ENCODE data around the gene NR1H3. TPM values are rescaled to one million over a fixed set of nuclear protein-coding genes. Genes with fewer than 3 reads are reported as not detected.
A peak's percentile ranks its signal among the peaks of the same experiment; 100 is the strongest.
"Not testable (repeated sequence)": the region's sequence is repeated elsewhere in the genome, so short reads cannot be mapped to it uniquely, and the experiment has no call there.

The NR1H3 gene
- polyA plus RNA-seq (ENCODE audit: insufficient read length in 3 of 3), result 10 to 100 TPM; 39.1 to 52.3 (median 47.5) TPM
- long read RNA-seq, donor 1, partial matches to known transcripts, result 0 of 7 reads
- long read RNA-seq, donor 1, other reads (novel, unspliced or antisense), result 0 of 7 reads
- long read RNA-seq, donor 2, partial matches to known transcripts, result 0 of 4 reads
- long read RNA-seq, donor 2, other reads (novel, unspliced or antisense), result 0 of 4 reads
- long read RNA-seq, donor 3, partial matches to known transcripts, result 0 of 3 reads
- long read RNA-seq, donor 3, other reads (novel, unspliced or antisense), result 0 of 3 reads
- long read RNA-seq, donor 4, partial matches to known transcripts, result 0 of 8 reads
- long read RNA-seq, donor 4, other reads (novel, unspliced or antisense), result 0 of 8 reads
- long read RNA-seq, donor 5, result 0 reads
- long read RNA-seq, donor 6, partial matches to known transcripts, result 0 of 10 reads
- long read RNA-seq, donor 6, other reads (novel, unspliced or antisense), result 0 of 10 reads
- long read RNA-seq, donor 7, partial matches to known transcripts, result 0 of 1 reads
- long read RNA-seq, donor 7, other reads (novel, unspliced or antisense), result 0 of 1 reads
- long read RNA-seq, donor 8, transcript NR1H3-211 (10 exons, 1,637 nt), result major isoform, 6 of 18 reads
- long read RNA-seq, donor 8, transcript NR1H3-216 (2 exons, 706 nt), result minor isoform, 5 of 18 reads
- long read RNA-seq, donor 8, partial matches to known transcripts, result 0 of 18 reads
- long read RNA-seq, donor 8, other reads (novel, unspliced or antisense), result 0 of 18 reads
- long read RNA-seq, donor 9, partial matches to known transcripts, result 0 of 2 reads
- long read RNA-seq, donor 9, other reads (novel, unspliced or antisense), result 0 of 2 reads
- long read RNA-seq, donor 10, partial matches to known transcripts, result 13 of 18 reads
- long read RNA-seq, donor 10, other reads (novel, unspliced or antisense), result 0 of 18 reads
- long read RNA-seq, donor 11, partial matches to known transcripts, result 0 of 3 reads
- long read RNA-seq, donor 11, other reads (novel, unspliced or antisense), result 0 of 3 reads
- long read RNA-seq, donor 12, partial matches to known transcripts, result 0 of 1 reads
- long read RNA-seq, donor 12, other reads (novel, unspliced or antisense), result 0 of 1 reads
- long read RNA-seq, donor 13, result 0 reads
- long read RNA-seq, donor 14, partial matches to known transcripts, result 0 of 4 reads
- long read RNA-seq, donor 14, other reads (novel, unspliced or antisense), result 0 of 4 reads
- long read RNA-seq, donor 15, partial matches to known transcripts, result 0 of 2 reads
- long read RNA-seq, donor 15, other reads (novel, unspliced or antisense), result 0 of 2 reads
- long read RNA-seq, donor 16, partial matches to known transcripts, result 14 of 26 reads
- long read RNA-seq, donor 16, other reads (novel, unspliced or antisense), result 5 of 26 reads

DNA sequence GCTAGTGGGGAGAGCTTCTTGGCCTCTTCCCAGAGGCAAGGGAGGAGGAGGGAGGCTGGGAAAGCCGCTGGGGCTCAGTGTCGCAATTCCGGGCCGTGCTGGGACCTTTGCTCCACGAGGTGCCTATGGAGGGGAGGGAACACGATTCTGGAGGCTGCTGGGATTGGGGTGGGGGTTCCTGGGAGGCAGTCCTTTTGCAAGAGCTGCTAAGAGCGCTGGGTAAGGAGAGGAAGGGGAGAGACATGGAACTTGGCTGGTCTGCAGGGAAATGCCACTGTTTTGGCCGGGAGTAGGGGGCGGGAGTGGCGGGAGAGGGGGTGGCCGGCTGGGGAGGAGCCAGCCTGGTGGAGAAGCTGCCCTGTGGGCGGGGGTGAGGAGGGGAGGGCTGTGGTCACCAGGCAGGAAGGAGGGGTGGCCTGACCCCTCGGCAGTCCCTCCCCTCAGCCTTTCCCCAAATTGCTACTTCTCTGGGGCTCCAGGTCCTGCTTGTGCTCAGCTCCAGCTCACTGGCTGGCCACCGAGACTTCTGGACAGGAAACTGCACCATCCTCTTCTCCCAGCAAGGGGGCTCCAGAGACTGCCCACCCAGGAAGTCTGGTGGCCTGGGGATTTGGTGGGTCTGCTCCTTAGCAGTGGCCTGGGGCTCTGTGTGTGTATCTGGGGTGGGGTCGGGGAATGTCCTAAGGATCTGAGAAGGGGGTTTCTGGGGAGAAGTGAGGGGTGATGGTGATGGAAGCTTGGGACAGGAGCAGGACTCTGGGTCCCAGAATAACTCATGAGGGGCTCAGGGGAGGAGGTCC lies at the start of gene NR1H3:
Gene NR1H3 (plus strand): TSS at position 480 of the 800 bp plus-strand sequence. CDS start 1,221 bp downstream, outside the sequence.
- peak in 5 of 11 donors; percentile 57 to 64 (median 60) for DNase-seq (ENCODE audit: extremely low read depth in 1 of 11, low read depth in 9 of 11, low spot score in 4 of 11)

DNA sequence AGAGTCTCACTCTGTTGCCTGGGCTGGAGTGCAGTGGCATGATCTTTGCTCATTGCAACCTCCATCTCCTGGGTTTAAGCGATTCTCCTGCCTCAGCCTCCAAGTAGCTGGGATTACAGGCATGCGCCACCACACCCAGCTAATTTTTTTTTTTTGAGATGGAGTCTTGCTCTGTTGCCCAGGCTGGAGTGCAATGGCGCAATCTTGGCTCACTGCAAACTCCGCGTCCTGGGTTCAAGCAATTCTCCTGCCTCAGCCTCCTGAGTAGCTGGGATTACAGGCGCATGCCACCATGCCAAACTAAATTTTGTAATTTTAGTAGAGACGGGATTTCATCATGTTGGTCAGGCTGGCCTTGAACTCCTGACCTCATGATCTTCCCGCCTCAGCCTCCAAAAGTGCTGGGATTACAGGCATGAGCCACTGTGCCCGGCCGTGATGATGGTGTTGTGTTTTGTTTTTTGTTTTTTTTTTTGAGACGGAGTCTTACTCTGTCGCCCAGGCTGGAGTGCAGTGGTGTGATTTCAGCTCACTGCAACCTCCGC lies 49.7 kb upstream of the NR1H3 start:
- DNase-seq (ENCODE audit: extremely low read depth in 1 of 11, low read depth in 9 of 11, low spot score in 4 of 11), result not testable (repeated sequence)

DNA sequence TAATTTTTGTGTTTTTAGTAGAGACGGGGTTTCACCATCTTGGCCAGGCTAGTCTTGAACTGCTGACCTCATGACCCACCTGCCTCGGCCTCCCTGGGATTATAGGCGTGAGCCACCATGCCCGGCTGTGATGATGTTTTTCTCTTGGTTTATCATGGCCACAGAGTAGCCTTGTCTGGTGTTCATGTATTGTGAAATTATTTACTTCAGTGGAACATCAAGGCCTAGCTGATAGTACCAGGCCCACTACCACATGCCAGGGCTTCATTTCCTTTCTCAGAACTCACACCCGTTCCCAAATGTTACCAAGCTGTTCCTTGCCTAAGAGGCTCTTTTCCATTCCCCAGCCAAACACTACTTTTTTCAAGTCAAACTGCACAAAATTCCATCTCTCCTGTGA lies 49.2 kb upstream of the NR1H3 start:
- no peak for DNase-seq (ENCODE audit: extremely low read depth in 1 of 11, low read depth in 9 of 11, low spot score in 4 of 11)

DNA sequence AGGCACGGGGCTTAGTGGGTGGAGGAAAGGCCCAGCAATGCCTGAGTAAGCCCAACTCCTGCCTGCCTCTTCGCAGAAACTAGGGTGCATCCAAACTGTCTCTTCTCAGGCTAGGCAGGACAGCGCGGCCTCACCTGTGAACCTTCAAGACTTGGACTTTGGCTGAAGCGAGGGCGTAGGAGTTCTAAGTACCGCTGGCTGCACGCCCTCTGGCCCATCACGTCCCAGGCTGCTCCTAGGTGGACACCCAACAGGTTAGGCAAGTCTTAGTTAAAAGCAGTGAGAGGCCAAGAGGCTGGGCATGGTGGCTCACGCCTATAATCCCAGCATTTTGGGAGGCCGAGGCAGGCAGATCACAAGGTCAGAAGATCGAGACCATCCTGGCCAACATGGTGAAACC lies 44.9 kb upstream of the NR1H3 start:
- no peak for DNase-seq (ENCODE audit: extremely low read depth in 1 of 11, low read depth in 9 of 11, low spot score in 4 of 11)

DNA sequence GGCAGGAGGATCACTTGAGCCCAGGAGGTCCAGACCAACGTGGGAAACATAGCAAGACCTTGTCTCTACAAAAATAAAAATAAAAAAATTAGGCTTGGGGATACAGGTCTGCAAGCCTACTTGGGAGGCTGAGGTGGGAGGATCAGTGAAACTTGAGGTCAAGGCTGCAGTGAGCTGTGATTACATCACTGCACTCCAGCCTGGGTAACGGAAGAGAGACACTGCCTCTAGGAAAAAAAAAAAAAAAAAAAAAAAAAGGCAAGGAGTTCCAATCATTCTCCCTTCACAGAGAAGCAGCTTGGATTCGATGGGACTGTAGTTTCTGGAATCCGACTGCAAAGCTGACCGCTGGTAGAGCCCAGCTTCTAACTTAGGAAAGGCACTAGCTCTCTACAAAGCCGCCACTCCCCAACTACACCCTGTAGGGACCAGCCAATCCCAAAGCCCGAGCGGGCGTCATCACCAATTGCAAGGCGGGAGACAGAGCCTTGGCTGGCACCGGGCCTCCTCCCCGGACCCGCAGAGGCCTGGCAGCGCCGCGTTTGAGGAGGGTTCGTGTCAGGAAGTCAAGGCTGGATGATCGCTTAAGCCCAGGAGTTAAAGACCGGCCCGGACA lies 43.7 kb upstream of the NR1H3 start:
- DNase-seq (ENCODE audit: extremely low read depth in 1 of 11, low read depth in 9 of 11, low spot score in 4 of 11), result peak in 7 of 11 donors; percentile 56 to 79 (median 65)

DNA sequence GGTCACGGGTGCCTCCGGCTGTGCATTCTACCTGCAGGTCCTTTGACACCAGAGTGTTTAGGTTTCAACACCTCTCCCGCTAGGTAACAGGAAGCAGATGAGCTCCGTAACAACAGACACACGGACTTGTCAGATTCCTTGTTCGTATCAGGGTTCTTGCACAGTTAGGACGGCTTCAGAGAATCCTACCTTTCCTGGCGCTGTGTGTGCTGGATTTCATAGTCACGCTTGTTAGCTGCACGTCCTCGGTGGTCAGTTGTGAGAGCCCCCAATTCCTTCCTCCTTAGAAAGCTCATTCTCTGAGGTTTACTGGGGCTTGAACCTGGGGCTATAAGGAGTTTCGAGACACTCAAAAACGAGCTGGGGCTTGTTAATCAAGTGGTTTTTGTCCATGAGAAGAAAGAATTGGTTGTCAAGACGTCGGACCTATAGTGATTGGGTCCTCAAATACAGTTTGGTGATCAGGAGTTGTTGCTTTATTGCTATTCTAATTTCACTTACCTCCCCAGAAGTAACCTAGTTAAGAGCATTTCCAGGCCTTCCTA lies 42.4 kb upstream of the NR1H3 start:
- DNase-seq (ENCODE audit: extremely low read depth in 1 of 11, low read depth in 9 of 11, low spot score in 4 of 11), result peak in 3 of 11 donors; percentile 19 to 28 (median 21)

DNA sequence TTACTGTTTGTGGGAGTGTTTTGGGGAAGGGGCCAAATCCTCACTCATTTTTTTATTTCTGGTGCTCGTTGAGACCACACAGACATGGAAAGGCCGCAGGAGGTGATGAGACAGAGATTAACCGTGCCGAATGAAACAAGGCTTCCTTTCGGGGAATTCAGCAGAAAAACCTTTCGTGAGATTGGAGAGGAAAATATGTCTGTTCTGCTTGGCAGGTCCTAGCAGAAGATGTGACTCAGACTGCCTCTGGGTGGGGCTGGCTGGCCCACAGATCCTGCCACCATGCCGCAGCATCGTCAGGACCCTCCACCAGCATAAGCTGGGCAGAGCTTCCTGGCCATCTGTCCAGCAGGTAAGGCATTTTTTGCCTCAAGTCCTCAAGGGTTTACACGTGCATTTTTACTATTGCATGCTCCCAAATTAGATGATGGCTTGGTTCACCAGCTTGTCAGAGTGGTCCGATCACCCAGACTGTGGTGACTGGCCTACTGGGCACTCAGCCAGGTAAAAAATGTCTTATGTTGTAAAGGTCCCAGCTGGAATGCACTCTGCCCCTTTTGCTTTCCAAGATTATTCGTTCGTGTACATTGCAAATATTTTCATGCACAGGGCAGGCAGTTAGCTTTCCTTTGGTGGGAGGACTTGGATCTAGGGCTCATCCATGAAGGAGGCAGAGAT lies 41.5 kb upstream of the NR1H3 start:
- peak in 3 of 11 donors; percentile 13 to 31 (median 20) for DNase-seq (ENCODE audit: extremely low read depth in 1 of 11, low read depth in 9 of 11, low spot score in 4 of 11)

DNA sequence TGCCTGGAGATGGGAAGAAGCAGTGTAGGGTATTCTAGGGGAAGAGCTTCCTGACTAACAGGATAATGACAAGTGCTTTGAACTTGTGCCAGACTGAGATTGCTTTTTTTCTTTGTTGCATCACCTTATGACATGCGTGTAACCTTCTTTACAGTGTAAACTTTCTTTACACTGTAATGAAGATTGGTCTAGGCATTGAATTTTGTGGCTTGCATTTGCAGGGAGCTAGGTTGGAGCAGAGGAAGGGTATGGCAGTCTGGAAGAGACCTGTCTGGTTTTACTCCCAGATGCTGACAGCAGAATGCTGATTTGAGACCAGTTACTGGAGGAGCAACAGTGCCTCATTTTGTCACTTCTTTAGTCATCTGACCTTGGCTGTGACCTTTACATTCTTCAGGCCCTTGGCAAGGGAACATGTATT lies 37.4 kb upstream of the NR1H3 start:
- no peak for DNase-seq (ENCODE audit: extremely low read depth in 1 of 11, low read depth in 9 of 11, low spot score in 4 of 11)

DNA sequence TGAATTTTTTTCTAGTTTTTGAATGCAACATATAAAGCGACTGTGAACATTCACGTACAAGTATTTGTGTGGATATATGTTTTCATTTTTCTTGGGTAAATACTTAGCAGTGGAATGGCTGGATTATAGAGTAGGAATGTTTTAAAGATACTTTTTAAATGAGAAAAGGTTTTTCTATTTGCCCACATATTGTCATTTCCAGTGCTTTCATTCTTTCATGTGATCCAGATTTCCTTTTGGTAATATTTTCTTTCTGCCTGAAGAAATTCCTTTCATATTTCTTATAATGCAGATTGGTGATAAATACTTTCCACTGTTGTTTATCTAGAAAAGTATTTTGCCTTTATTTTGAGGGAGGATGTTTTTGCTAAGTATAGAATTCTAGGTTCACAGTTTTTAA lies 35.1 kb upstream of the NR1H3 start:
- DNase-seq (ENCODE audit: extremely low read depth in 1 of 11, low read depth in 9 of 11, low spot score in 4 of 11), result no peak

DNA sequence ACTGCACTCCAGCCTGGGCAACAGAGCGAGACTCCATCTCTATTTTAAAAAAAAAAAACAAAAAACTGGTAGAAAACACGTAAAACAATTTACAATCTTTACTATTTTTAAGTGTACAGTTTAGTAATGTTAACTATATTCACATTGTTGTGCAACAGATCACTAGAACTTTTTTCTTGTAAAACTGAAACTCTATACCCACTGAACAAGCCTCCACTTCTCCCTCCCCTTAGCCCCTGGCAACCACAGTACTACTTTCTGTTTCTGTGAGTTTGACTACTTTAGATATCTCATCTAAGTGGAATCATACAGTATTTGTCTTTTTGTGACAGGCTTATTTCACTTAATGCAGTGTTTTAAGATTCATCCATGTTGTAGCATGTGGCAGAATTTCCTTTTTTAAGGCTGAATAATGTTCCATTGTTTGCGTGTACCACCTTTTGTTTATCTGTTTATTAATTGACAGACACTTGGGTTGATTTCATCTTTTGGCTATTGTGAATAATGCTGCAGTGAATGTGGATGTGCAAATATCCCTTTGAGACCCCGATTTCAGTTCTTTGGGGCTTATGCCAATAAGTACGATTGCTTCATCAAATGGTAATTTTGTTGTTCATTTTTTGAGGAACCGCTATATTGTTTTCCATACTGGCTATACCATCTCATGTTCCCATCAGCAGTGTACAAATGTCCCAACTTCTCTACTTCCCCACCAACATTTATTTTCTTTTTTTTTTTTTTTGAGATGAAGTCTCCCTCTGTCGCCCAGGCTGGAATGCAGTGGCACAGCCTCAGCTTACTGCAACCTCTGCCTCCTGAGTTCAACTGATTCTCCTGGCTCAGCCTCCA lies 32.0 kb upstream of the NR1H3 start:
- DNase-seq (ENCODE audit: extremely low read depth in 1 of 11, low read depth in 9 of 11, low spot score in 4 of 11), result no peak

DNA sequence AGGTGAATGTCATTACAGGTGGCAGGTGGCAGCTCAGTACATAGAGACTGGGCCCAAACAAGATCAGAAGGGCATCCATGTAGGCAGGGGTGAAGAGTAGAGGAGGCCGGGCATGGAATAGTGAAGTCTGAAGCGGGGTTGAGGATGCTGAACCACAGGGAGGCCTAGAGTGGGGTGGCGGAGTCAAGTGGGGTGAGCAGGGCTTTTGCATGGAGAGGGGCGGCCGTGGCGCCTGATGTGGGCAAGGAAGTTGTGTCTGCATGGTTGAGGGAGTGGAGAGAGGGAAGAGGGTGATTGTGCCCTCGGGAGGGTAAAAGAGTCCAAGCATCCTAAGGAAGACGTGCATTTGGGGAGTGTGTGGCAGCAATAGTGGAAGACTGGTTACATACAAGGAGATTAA lies 28.6 kb upstream of the NR1H3 start:
- DNase-seq (ENCODE audit: extremely low read depth in 1 of 11, low read depth in 9 of 11, low spot score in 4 of 11), result no peak

DNA sequence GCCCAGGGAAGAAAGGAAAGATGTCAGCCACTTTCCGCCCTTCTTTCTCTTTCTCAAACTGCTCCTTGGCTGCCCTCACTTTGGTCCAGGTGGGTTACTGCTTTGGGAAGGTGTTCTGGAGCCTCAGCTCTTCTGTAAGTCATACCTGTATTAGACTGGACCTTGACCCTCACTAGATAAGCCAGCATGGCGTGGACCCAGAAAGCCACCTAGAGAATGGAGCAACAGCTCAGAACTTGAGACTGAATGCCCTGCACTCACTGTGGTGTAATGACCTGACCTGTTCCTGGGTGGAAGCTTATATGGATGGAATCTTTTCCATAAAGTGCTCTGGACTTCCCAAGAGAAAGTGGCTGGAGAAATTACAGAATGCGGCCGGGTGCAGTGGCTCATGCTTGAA lies 24.7 kb upstream of the NR1H3 start:
- DNase-seq (ENCODE audit: extremely low read depth in 1 of 11, low read depth in 9 of 11, low spot score in 4 of 11), result no peak

DNA sequence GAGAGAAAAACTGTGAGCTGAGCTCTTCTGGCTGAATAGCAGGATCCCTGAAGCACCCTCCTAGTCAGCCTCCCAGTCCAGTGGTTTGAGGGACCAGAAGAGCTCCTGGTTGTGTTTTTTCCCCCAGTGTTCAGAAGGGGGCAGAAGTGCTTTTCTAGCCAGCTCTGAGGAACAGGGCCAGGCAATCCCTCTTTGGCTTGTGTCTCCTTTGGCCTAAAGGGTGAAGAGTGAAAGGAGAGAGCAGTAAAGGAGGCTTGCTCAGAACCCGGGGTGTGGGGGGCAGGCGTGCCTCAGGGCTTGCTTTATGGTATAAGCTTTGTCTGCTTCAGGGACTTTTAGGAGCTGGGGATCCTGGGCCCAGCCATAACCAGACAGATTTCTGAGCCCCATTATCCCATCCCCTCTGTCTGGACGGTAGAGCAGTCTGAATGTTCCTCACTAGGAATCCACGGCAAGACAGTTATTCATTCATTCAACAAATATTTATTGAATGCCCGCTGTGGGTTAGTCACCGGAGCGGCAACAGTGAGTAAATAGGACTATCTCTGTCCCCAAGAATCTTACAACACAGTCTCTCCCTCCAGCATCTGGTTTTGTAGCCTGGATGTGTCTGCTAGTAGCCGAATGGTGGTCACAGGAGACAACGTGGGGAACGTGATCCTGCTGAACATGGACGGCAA lies 23.7 kb upstream of the NR1H3 start:
- DNase-seq (ENCODE audit: extremely low read depth in 1 of 11, low read depth in 9 of 11, low spot score in 4 of 11), result no peak

DNA sequence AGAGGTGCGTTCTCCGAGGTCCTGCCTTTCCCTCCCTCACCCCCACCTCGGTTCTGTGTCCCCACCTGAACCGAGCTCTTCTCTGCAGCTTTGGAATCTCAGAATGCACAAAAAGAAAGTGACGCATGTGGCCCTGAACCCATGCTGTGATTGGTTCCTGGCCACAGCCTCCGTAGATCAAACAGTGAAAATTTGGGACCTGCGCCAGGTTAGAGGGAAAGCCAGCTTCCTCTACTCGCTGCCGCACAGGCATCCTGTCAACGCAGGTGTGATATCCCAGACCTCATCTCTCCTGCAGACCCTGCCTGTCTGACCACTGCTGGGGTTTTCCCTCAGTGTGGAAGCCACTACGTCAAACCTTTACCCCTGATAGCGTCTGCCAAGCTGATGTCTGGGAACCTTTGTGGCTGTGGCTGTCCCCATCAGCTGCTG lies 23.1 kb upstream of the NR1H3 start:
- DNase-seq (ENCODE audit: extremely low read depth in 1 of 11, low read depth in 9 of 11, low spot score in 4 of 11), result no peak

DNA sequence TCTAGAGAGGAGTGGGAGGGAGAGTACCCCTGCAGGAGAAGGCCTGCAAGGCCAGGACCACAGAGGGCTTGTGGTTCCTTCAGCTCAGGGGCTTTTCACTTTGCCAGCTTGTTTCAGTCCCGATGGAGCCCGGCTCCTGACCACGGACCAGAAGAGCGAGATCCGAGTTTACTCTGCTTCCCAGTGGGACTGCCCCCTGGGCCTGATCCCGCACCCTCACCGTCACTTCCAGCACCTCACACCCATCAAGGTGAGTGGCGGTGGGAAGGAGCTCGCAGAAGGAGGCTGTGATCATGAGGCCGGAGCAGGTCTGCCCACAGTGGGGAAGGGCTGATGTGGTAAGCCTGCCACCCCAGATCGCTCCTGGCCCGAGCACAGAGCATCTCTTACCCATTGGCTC lies 22.6 kb upstream of the NR1H3 start:
- no peak for DNase-seq (ENCODE audit: extremely low read depth in 1 of 11, low read depth in 9 of 11, low spot score in 4 of 11)
